HepG2 (cell line): Measurements from ENCODE around the gene SOX11. TPM values are rescaled to one million over a fixed set of nuclear protein-coding genes. Genes with fewer than 3 reads are reported as not detected.

Experiments used
- ATAC-seq: fragments of 200-7000 bp; cut with Tn5 transposase; 3 replicates; pipeline ENCODE4 v1.9.1; 2020; ENCODE audit warnings: mild to moderate bottlenecking, moderate library complexity
- BruUV-seq: library from RNA; stranded (reverse); fragments of 400-500 nt; replicated peaks from 2 replicates; lab custom pipeline; 2021; lab: Mats Ljungman, UMichigan
- CTCF ChIA-PET: fragments of 300-600 bp; formaldehyde crosslinking; extraction: SDS; loops from one replicate; lab custom pipeline; 2021; ENCODE audit warnings: low total read pairs, inconsistent platforms, low intra/inter-chr PET ratio; lab: Yijun Ruan, JAX
- POLR2A ChIA-PET: fragments of 350-600 bp; sonication (Branson Sonifier 250); formaldehyde crosslinking; loops from one replicate; lab custom pipeline; 2020; ENCODE audit warnings: antibody characterized with exemption, inconsistent platforms; lab: Yijun Ruan, JAX
- DNase-seq: peaks from one replicate; pipeline ENCODE4 v3.0.0-alpha.2; 2015; ENCODE audit warnings: low spot score
- FAIRE-seq: peaks from 3 replicates; lab custom pipeline; 2011; peaks lifted over from hg19 to GRCh38; lab: Jason Lieb, UNC
- H2AFZ ChIP-seq: one replicate; pipeline ENCODE4 v1.6.1; 2011; ENCODE audit warnings: low read length, inconsistent platforms
- H3K27ac ChIP-seq: fragments of 300-600 bp; 3 replicates; pipeline ENCODE4 v1.8.0; 2011; ENCODE audit warnings: mixed run types, mild to moderate bottlenecking, mixed read lengths, low read length, inconsistent platforms; ENCODE audit not compliant: insufficient read depth; ENCODE audit errors: extremely low read length
- H3K27me3 ChIP-seq, 2 experiments: fragments of 200-600 bp in 1 of 2; 2 replicates in 1 of 2; 3 replicates in 1 of 2; pipeline versions ENCODE4 v1.6.0 to v1.8.0; 2011; ENCODE audit warnings: low read length in 2 of 2, mild to moderate bottlenecking in 2 of 2, moderate library complexity in 2 of 2, inconsistent platforms in 1 of 2; ENCODE audit not compliant: insufficient read depth in 2 of 2, control insufficient read depth in 1 of 2
- H3K36me3 ChIP-seq, 2 experiments: fragments of 200-600 bp in 1 of 2; replicated peaks in 1 of 2; 2 replicates in 1 of 2; 3 replicates in 1 of 2; pipeline versions ENCODE4 v1.5.1 to v1.8.0; 2011; ENCODE audit warnings: low read length in 2 of 2, inconsistent platforms in 1 of 2; ENCODE audit not compliant: insufficient read depth in 2 of 2, control insufficient read depth in 1 of 2
- H3K4me1 ChIP-seq: 2 replicates; pipeline ENCODE4 v1.5.1; 2012; ENCODE audit warnings: low read length, inconsistent platforms; ENCODE audit not compliant: insufficient read depth
- H3K4me2 ChIP-seq: 2 replicates; pipeline ENCODE4 v1.6.0; 2011; ENCODE audit warnings: low read depth, low read length, inconsistent platforms
- H3K4me3 ChIP-seq, 3 experiments: fragments of 200-600 bp in 1 of 3; sonication (generic), shearing (Covaris generic) in 1 of 3; replicated peaks in 1 of 3; 2 replicates each; pipeline ENCODE4 v1.5.1; 2011 to 2016; ENCODE audit warnings: low read length in 3 of 3, inconsistent platforms in 2 of 3, low read depth in 2 of 3, mild to moderate bottlenecking in 2 of 3, control low read depth in 1 of 3, mixed read lengths in 1 of 3; ENCODE audit not compliant: insufficient read depth in 1 of 3
- H3K79me2 ChIP-seq: one replicate; pipeline ENCODE4 v1.6.1; 2011; ENCODE audit warnings: low read length, inconsistent platforms; ENCODE audit not compliant: insufficient read depth
- H3K9ac ChIP-seq: 2 replicates; pipeline ENCODE4 v1.6.0; 2011; ENCODE audit warnings: mild to moderate bottlenecking, low read depth, low read length, inconsistent platforms; ENCODE audit not compliant: insufficient read depth
- H3K9me3 ChIP-seq: 2 replicates; pipeline ENCODE4 v1.5.1; 2012; ENCODE audit warnings: mild to moderate bottlenecking, low read length
- H4K20me1 ChIP-seq: 2 replicates; pipeline ENCODE4 v1.6.0; 2011; ENCODE audit warnings: inconsistent platforms, mild to moderate bottlenecking, low read length, moderate library complexity; ENCODE audit not compliant: insufficient read depth
- ATAD3A ChIP-seq: sonication (generic); formaldehyde crosslinking; IDR thresholded peaks from 2 replicates; pipeline ENCODE4 v1.4.0; 2020; ENCODE audit warnings: missing genetic modification reagents
- ETV6 ChIP-seq: sonication (generic); formaldehyde crosslinking; conservative IDR thresholded peaks from 2 replicates; pipeline ENCODE4 v1.4.0; 2020; ENCODE audit warnings: missing genetic modification reagents
- IKZF4 ChIP-seq: sonication (generic); formaldehyde crosslinking; IDR thresholded peaks from 2 replicates; pipeline ENCODE4 v1.5.1; 2020; ENCODE audit warnings: borderline replicate concordance, mild to moderate bottlenecking, low read depth, missing genetic modification reagents; ENCODE audit errors: not compliant biosample characterization
- KDM2A ChIP-seq: sonication (generic); formaldehyde crosslinking; IDR thresholded peaks from 2 replicates; pipeline ENCODE4 v1.4.0; 2020; ENCODE audit warnings: low read depth, missing genetic modification reagents, borderline replicate concordance
- MED1 ChIP-seq: sonication (generic); formaldehyde crosslinking; IDR thresholded peaks from 2 replicates; pipeline ENCODE4 v1.4.0; 2020; ENCODE audit warnings: missing genetic modification reagents
- MIXL1 ChIP-seq: IDR thresholded peaks from 2 replicates; pipeline ENCODE4 v1.6.1; 2016
- SMARCC2 ChIP-seq: fragments of 450-650 bp; IDR thresholded peaks from 2 replicates; pipeline ENCODE4 v1.6.1; 2017; ENCODE audit warnings: antibody characterized with exemption, mild to moderate bottlenecking
- ZBTB4 ChIP-seq: sonication (generic); formaldehyde crosslinking; IDR thresholded peaks from 2 replicates; pipeline ENCODE4 v1.4.0; 2020; ENCODE audit warnings: missing genetic modification reagents, mild to moderate bottlenecking, borderline replicate concordance
- ZNF20 ChIP-seq: sonication (generic); formaldehyde crosslinking; IDR thresholded peaks from 2 replicates; pipeline ENCODE4 v1.4.0; 2020; ENCODE audit warnings: mild to moderate bottlenecking, moderate library complexity, missing genetic modification reagents
- ZNF256 ChIP-seq: sonication (generic); formaldehyde crosslinking; conservative IDR thresholded peaks from 2 replicates; pipeline ENCODE4 v1.4.0; 2020; ENCODE audit warnings: missing genetic modification reagents
- ZNF296 ChIP-seq: sonication (generic); formaldehyde crosslinking; conservative IDR thresholded peaks from 2 replicates; pipeline ENCODE4 v1.5.0; 2020; ENCODE audit warnings: mild to moderate bottlenecking, missing genetic modification reagents
- WGBS: methylation state at CpG from one replicate; pipeline ENCODE4 v1.1.6; 2017; ENCODE audit warnings: low lambda C conversion rate; 5-methylcytosine and 5-hydroxymethylcytosine counted together
- in situ Hi-C: cut with HindIII; loops from 2 replicates; pipeline ENCODE4 v1.10.0; 2017; ENCODE audit warnings: low pct_unique_long_range_greater_than_20kb; ENCODE audit not compliant: extremely low pct_ligation_motif_present
- intact Hi-C: fragments of 100-400 bp; cut with micrococcal nuclease; formaldehyde crosslinking; loops from one replicate; pipeline ENCODE4 v1.10.0; 2022; ENCODE audit not compliant: unreplicated experiment
- polyA plus RNA-seq, 8 experiments: library from polyadenylated mRNA; depleted of rRNA in 3 of 8; stranded (reverse) in 7 of 8; unstranded in 1 of 8; fragments of >200 nt; fragmentation: Illumina TruSeq in 4 of 8; extraction: Trizol in 4 of 8; gene quantifications; 2 replicates each; pipeline versions ENCODE4 v1.2.1 to v1.2.3, GENCODE V29; 2011 to 2016; ENCODE audit warnings: low read depth in 4 of 8, missing spikeins in 1 of 8, mixed read lengths in 1 of 8; ENCODE audit not compliant: insufficient read depth in 1 of 8
- total RNA-seq, 5 experiments: library from RNA; depleted of rRNA; stranded (reverse); fragments of >200 nt; fragmentation: Illumina TruSeq; extraction: Trizol; gene quantifications; 2 replicates each; pipeline ENCODE4 v1.2.3, GENCODE V29; 2016; ENCODE audit warnings: low read depth in 1 of 5
- TF ChIP-seq, protein P1 (sequence below): sonication (generic); formaldehyde crosslinking; IDR thresholded peaks from 2 replicates; pipeline ENCODE4 v1.4.0; 2020; ENCODE audit warnings: missing genetic modification reagents
- TF ChIP-seq, protein P2 (sequence below): sonication (generic); formaldehyde crosslinking; IDR thresholded peaks from 2 replicates; pipeline ENCODE4 v1.8.0; 2022; ENCODE audit warnings: mild to moderate bottlenecking, missing genetic modification reagents
- TF ChIP-seq, protein P3 (sequence below): sonication (generic); formaldehyde crosslinking; IDR thresholded peaks from 2 replicates; pipeline ENCODE4 v1.5.1; 2020; ENCODE audit warnings: mild to moderate bottlenecking, missing genetic modification reagents, moderate library complexity

SOX11 gene
- total and polyA plus RNA-seq, 2 of the 13 experiments (the other 11 are each of a cell fraction or from before 2014, with no cell fraction given), result not detected

DNA sequence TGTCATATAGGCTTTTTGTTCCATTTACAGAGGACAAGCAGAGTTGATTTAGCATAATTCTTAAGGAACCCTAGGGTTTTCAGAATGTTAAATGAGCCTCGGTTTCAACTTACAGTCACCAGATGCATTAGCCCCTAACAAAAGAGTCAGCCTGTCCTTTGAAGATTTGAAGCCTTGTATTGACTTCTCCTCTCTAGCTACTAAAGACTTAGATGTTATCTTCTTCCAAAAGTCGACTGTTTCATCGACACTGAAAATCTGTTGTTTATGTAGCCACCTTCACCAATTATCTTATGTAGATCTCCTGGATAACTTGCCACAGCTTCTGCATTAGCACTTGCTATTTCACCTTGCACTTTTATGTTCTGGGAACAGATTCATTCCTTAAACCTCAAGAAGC, 31.6 kb upstream of the SOX11 start:
- POLR2A ChIA-PET, result no interaction called here
- Histone ChIP-seq H3K4me3 (no peak overlapping the region), H3K79me2 (no peaks in the 10 kb centered on the region), H3K27ac (no peak overlapping the region), H4K20me1 (no peaks in the 10 kb centered on the region), H3K36me3 (no peaks in the 10 kb centered on the region), H3K4me2 (no peak overlapping the region), H3K9me3 (peaks cover 6% of the 10 kb centered on the region; the same call in 1 of the 2 replicates), H3K4me1 (no peaks in the 10 kb centered on the region), H3K27me3 (no peaks in the 10 kb centered on the region), H3K9ac (no peak overlapping the region), H2AFZ (no peak overlapping the region)
- DNase-seq (no peak), ATAC-seq (no peak), FAIRE-seq (no peak)
- intact Hi-C loops (no loop called here), in situ Hi-C loops (no loop called here)
- CTCF ChIA-PET, result no interaction called here
- WGBS, result 4% methylated on average over 3 of the region's 3 CpGs
- BruUV-seq, result no TSS peak
- no peak for TF ChIP-seq MIXL1 (CRISPR knock-in tag)
- no peak for TF ChIP-seq ATAD3A (CRISPR knock-in tag)
- no peak for TF ChIP-seq ZNF20 (CRISPR knock-in tag)
- TF ChIP-seq KDM2A (CRISPR knock-in tag), result no peak
- TF ChIP-seq, protein P1, sequence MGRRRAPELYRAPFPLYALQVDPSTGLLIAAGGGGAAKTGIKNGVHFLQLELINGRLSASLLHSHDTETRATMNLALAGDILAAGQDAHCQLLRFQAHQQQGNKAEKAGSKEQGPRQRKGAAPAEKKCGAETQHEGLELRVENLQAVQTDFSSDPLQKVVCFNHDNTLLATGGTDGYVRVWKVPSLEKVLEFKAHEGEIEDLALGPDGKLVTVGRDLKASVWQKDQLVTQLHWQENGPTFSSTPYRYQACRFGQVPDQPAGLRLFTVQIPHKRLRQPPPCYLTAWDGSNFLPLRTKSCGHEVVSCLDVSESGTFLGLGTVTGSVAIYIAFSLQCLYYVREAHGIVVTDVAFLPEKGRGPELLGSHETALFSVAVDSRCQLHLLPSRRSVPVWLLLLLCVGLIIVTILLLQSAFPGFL (CRISPR knock-in tag), result no peak
- TF ChIP-seq, protein P2, sequence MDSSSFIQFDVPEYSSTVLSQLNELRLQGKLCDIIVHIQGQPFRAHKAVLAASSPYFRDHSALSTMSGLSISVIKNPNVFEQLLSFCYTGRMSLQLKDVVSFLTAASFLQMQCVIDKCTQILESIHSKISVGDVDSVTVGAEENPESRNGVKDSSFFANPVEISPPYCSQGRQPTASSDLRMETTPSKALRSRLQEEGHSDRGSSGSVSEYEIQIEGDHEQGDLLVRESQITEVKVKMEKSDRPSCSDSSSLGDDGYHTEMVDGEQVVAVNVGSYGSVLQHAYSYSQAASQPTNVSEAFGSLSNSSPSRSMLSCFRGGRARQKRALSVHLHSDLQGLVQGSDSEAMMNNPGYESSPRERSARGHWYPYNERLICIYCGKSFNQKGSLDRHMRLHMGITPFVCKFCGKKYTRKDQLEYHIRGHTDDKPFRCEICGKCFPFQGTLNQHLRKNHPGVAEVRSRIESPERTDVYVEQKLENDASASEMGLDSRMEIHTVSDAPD, result no peak
- TF ChIP-seq ZNF296 (CRISPR knock-in tag), result no peak
- no peak for TF ChIP-seq ETV6 (CRISPR knock-in tag)
- no peak for TF ChIP-seq SMARCC2
- no peak for TF ChIP-seq IKZF4
- TF ChIP-seq MED1 (CRISPR knock-in tag), result no peak
- no peak for TF ChIP-seq ZNF256
- TF ChIP-seq, protein P3, sequence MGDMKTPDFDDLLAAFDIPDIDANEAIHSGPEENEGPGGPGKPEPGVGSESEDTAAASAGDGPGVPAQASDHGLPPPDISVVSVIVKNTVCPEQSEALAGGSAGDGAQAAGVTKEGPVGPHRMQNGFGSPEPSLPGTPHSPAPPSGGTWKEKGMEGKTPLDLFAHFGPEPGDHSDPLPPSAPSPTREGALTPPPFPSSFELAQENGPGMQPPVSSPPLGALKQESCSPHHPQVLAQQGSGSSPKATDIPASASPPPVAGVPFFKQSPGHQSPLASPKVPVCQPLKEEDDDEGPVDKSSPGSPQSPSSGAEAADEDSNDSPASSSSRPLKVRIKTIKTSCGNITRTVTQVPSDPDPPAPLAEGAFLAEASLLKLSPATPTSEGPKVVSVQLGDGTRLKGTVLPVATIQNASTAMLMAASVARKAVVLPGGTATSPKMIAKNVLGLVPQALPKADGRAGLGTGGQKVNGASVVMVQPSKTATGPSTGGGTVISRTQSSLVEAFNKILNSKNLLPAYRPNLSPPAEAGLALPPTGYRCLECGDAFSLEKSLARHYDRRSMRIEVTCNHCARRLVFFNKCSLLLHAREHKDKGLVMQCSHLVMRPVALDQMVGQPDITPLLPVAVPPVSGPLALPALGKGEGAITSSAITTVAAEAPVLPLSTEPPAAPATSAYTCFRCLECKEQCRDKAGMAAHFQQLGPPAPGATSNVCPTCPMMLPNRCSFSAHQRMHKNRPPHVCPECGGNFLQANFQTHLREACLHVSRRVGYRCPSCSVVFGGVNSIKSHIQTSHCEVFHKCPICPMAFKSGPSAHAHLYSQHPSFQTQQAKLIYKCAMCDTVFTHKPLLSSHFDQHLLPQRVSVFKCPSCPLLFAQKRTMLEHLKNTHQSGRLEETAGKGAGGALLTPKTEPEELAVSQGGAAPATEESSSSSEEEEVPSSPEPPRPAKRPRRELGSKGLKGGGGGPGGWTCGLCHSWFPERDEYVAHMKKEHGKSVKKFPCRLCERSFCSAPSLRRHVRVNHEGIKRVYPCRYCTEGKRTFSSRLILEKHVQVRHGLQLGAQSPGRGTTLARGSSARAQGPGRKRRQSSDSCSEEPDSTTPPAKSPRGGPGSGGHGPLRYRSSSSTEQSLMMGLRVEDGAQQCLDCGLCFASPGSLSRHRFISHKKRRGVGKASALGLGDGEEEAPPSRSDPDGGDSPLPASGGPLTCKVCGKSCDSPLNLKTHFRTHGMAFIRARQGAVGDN, result no peak
- TF ChIP-seq ZBTB4 (CRISPR knock-in tag), result no peak
